AG10803 (cell line): Measurements from ENCODE around the gene NCK2.

ENCODE experiments used
- DNase-seq: peaks from one replicate; pipeline ENCODE4 v3.0.0; 2010; ENCODE audit warnings: low read depth
- H3K4me3 ChIP-seq: 2 replicates; pipeline ENCODE4 v1.5.1; 2011; ENCODE audit warnings: mild to moderate bottlenecking, low read length, control low read depth
- CTCF ChIP-seq: conservative IDR thresholded peaks from 2 replicates; pipeline ENCODE4 v1.5.1; 2011; ENCODE audit warnings: mild to moderate bottlenecking, low read length, control low read depth, inconsistent platforms

Gene NCK2

GRCh38 chr2:105803337-105803736 lies 58.6 kb downstream of the NCK2 start:
- no peak overlapping the region for H3K4me3 ChIP-seq
- no peak for DNase-seq
- TF ChIP-seq CTCF: no peak

- no peak for TF ChIP-seq CTCF
- H3K4me3 ChIP-seq: no peak overlapping the region
- peak; percentile 30 for DNase-seq
Observed at GRCh38 chr2:105803773-105804172, 59.1 kb downstream of the NCK2 start.

- DNase-seq: peak; percentile 35
- H3K4me3 ChIP-seq: no peak overlapping the region
- TF ChIP-seq CTCF: no peak
Observed at GRCh38 chr2:105804266-105804665, 59.6 kb downstream of the NCK2 start.

- H3K4me3 ChIP-seq: no peak overlapping the region
- no peak for TF ChIP-seq CTCF
- no peak for DNase-seq
Observed at GRCh38 chr2:105806996-105807395, 62.3 kb downstream of the NCK2 start.

- DNase-seq: no peak
- no peak for TF ChIP-seq CTCF
- H3K4me3 ChIP-seq: no peak overlapping the region
Observed at GRCh38 chr2:105808423-105809096, 63.8 kb downstream of the NCK2 start.

- DNase-seq: no peak
- TF ChIP-seq CTCF: no peak
- no peak overlapping the region for H3K4me3 ChIP-seq
Observed at GRCh38 chr2:105809097-105809473, 64.4 kb downstream of the NCK2 start.

- no peak overlapping the region for H3K4me3 ChIP-seq
- no peak for DNase-seq
- no peak for TF ChIP-seq CTCF
Observed at GRCh38 chr2:105809723-105810122, 65.0 kb downstream of the NCK2 start.
